Activated naive CD8-positive, alpha-beta T cell treated with anti-CD3 and anti-CD28 coated beads for 36 hours (primary cell): ENCODE results near the gene SMARCA5. TPM values are rescaled to one million over a fixed set of nuclear protein-coding genes. Genes with fewer than 3 reads are reported as not detected.

ENCODE experiments used
- DNase-seq: peaks from one replicate; pipeline ENCODE4 v3.0.0; 2021
- H3K27ac Mint-ChIP-seq: one replicate; pipeline ENCODE4 v1.8.0; 2022; ENCODE audit warnings: mild to moderate bottlenecking, moderate library complexity, mixed read lengths
- H3K27me3 Mint-ChIP-seq: one replicate; pipeline ENCODE4 v1.8.0; 2022; ENCODE audit warnings: mild to moderate bottlenecking, mixed read lengths
- H3K36me3 Mint-ChIP-seq: one replicate; pipeline ENCODE4 v1.8.0; 2021; ENCODE audit warnings: mild to moderate bottlenecking, mixed read lengths
- H3K4me1 Mint-ChIP-seq: one replicate; pipeline ENCODE4 v1.8.0; 2021; ENCODE audit warnings: mixed read lengths
- H3K4me3 Mint-ChIP-seq: one replicate; pipeline ENCODE4 v1.8.0; 2022; ENCODE audit warnings: mild to moderate bottlenecking, moderate library complexity, mixed read lengths
- H3K9me3 Mint-ChIP-seq: one replicate; pipeline ENCODE4 v1.8.0; 2022; ENCODE audit warnings: mixed read lengths
- total RNA-seq, 2 experiments: library from RNA; stranded (reverse); gene quantifications; one replicate each; pipeline ENCODE4 v1.2.3, GENCODE V29; 2021

Gene SMARCA5, protein sequence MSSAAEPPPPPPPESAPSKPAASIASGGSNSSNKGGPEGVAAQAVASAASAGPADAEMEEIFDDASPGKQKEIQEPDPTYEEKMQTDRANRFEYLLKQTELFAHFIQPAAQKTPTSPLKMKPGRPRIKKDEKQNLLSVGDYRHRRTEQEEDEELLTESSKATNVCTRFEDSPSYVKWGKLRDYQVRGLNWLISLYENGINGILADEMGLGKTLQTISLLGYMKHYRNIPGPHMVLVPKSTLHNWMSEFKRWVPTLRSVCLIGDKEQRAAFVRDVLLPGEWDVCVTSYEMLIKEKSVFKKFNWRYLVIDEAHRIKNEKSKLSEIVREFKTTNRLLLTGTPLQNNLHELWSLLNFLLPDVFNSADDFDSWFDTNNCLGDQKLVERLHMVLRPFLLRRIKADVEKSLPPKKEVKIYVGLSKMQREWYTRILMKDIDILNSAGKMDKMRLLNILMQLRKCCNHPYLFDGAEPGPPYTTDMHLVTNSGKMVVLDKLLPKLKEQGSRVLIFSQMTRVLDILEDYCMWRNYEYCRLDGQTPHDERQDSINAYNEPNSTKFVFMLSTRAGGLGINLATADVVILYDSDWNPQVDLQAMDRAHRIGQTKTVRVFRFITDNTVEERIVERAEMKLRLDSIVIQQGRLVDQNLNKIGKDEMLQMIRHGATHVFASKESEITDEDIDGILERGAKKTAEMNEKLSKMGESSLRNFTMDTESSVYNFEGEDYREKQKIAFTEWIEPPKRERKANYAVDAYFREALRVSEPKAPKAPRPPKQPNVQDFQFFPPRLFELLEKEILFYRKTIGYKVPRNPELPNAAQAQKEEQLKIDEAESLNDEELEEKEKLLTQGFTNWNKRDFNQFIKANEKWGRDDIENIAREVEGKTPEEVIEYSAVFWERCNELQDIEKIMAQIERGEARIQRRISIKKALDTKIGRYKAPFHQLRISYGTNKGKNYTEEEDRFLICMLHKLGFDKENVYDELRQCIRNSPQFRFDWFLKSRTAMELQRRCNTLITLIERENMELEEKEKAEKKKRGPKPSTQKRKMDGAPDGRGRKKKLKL
- 10 to 100 TPM; 68.2 to 68.5 TPM for total RNA-seq

DNA sequence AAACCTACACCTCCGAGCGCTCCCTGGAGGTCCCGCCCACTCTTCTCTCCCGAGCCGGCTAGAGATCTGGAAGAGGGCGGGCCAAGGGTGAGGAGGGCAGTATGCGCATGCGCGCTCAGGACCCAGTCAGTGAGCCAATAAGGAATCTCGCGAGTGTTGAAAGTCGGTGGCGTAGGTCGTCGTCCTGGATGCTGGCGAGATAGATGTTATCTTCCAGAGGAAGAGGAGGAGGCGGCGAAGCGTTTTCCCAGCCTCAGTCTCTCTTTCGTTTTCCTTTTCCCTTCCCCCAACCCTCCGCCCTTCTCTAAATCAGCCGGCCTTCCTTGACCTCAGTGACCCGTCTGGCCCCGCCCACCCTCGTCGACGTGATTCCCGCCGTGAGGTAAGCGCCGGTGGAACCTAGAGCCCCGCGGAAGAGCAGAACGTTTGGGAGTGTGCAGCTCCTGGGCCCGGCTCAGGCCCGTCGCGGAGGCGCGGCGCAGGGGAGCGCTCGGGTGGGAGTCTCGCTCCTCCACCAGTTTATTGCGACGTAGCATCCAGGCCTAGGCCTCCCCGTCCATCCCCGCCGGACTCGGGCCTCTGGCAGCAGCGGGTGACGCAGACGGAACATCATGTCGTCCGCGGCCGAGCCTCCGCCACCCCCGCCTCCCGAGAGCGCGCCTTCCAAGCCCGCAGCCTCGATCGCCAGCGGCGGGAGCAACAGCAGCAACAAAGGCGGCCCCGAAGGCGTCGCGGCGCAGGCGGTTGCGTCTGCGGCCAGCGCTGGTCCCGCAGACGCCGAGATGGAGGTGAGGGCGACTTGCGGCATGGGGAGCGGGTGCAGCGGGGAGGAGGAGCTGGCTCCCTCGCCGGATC lies at the start of gene SMARCA5:
TSS of gene SMARCA5 (plus strand) at position 389 of the 855 bp plus-strand sequence. CDS start at position 612, 223 bp downstream.
- peak within 1 kb of the TSS; percentile 96 for H3K27ac Mint-ChIP-seq
- DNase-seq = peak; percentile 95
- no peaks in the 10 kb centered on the region for H3K9me3 Mint-ChIP-seq
- H3K4me3 Mint-ChIP-seq = peak within 1 kb of the TSS; percentile 90
- peaks cover 26% of the 10 kb centered on the region for H3K4me1 Mint-ChIP-seq
- peaks cover 23% of the 10 kb centered on the region for H3K36me3 Mint-ChIP-seq
- H3K27me3 Mint-ChIP-seq = no peaks in the 10 kb centered on the region

DNA sequence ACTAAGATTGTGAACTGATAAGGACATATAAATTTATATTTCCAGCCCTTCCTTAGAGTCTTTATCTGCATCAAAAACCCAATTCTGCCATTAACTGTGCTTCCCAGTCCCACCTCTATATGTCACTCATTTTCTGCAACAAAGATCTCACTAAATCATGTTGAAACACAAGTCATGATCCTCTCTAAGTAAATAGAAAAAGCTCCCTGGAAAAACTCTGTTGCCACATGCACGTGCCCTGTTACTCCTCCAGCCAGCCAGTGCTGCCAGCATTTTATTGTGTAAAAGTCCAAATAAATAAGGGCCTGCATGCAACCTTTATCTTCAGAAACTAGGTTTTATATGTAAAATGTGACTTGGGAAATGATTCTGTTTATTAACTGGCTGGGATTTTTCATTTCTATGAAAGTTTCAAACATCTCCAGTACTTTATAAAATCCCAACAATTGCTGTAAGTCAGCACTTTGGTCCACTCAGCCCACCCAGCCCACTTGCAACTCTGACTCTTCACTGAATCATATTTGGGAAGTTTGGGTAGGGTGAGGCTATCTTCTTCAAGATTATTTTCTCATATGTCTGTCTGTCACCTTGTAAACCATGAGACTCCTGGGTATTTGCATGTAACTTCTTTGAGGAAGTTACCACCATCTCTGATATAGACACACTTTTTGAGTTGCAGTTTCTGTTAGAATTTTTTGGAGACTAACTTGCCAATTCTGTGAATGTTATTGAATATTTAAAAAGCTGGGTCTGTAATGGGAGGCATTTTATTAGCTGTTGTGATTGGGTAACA lies 40.0 kb upstream of the SMARCA5 start:
- Mint-ChIP-seq H3K36me3 (no peaks in the 10 kb centered on the region), H3K27ac (no peak overlapping the region), H3K4me3 (no peak overlapping the region), H3K27me3 (peaks cover 8% of the 10 kb centered on the region), H3K4me1 (no peaks in the 10 kb centered on the region), H3K9me3 (no peaks in the 10 kb centered on the region)
- no peak for DNase-seq

- no peak for DNase-seq
- Mint-ChIP-seq H3K36me3 (no peaks in the 10 kb centered on the region), H3K4me3 (no peak overlapping the region), H3K27me3 (no peaks in the 10 kb centered on the region), H3K9me3 (no peaks in the 10 kb centered on the region), H3K27ac (no peak overlapping the region), H3K4me1 (no peaks in the 10 kb centered on the region)
Measured at GRCh38 chr4:143477487-143477886, 36.0 kb upstream of the SMARCA5 start.

GRCh38 chr4:143481361-143481760 lies 32.1 kb upstream of the SMARCA5 start:
- H3K36me3 Mint-ChIP-seq = no peaks in the 10 kb centered on the region
- peaks cover 9% of the 10 kb centered on the region for H3K27me3 Mint-ChIP-seq
- H3K4me3 Mint-ChIP-seq = no peak overlapping the region
- no peak for DNase-seq
- no peaks in the 10 kb centered on the region for H3K4me1 Mint-ChIP-seq
- H3K9me3 Mint-ChIP-seq = no peaks in the 10 kb centered on the region
- no peak overlapping the region for H3K27ac Mint-ChIP-seq

GRCh38 chr4:143482840-143483239 lies 30.7 kb upstream of the SMARCA5 start:
- Mint-ChIP-seq H3K27ac (no peak overlapping the region), H3K36me3 (no peaks in the 10 kb centered on the region), H3K4me1 (no peaks in the 10 kb centered on the region), H3K27me3 (peaks cover 9% of the 10 kb centered on the region), H3K9me3 (no peaks in the 10 kb centered on the region), H3K4me3 (no peak overlapping the region)
- no peak for DNase-seq

DNA sequence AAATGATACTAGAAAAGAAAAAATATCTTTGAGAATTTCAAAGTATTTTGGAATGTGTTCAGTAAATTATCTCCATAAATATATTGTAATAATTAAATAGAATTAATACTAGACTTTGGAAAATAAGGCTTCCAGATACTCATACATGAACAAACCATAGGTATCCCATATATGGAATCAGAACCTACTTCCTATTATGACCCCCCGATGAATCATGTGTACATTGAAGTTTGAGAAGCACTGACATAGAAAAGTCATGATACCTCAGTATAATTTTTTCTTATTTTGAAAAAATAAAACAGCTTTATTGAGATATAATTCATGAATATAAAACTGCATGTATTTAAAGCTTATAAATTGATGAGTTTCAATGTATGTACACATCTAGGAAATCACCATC lies 27.2 kb upstream of the SMARCA5 start:
- Mint-ChIP-seq H3K27me3 (peaks cover 9% of the 10 kb centered on the region), H3K4me1 (no peaks in the 10 kb centered on the region), H3K9me3 (peaks cover 1% of the 10 kb centered on the region), H3K36me3 (no peaks in the 10 kb centered on the region), H3K4me3 (no peak overlapping the region), H3K27ac (no peak overlapping the region)
- DNase-seq = no peak

- Mint-ChIP-seq H3K4me1 (no peaks in the 10 kb centered on the region), H3K4me3 (no peak overlapping the region), H3K27me3 (peaks cover 4% of the 10 kb centered on the region), H3K9me3 (peaks cover 1% of the 10 kb centered on the region), H3K27ac (no peak overlapping the region), H3K36me3 (no peaks in the 10 kb centered on the region)
- DNase-seq = no peak
Measured at GRCh38 chr4:143488687-143489086, 24.8 kb upstream of the SMARCA5 start.

DNA sequence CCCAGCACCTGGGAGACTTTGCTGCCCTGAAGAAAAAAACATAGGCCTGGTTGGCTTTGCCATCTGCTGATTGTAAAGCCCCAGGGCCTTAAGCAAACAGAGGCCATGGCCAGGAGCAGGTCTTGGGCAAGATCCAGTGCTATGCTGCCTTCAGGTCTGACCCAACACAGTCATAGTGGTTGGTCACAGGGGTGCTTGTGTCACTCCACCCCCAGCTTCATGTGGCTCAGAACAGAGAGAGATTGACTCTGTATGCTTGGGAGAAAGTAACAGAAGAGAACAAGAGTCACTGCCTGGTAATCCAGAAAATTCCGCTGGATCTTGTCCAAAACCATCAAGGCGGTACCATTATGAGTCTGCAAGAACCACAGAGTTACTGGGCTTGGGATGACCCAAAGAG lies 24.4 kb upstream of the SMARCA5 start:
- Mint-ChIP-seq H3K27ac (no peak overlapping the region), H3K4me1 (no peaks in the 10 kb centered on the region), H3K27me3 (peaks cover 4% of the 10 kb centered on the region)

DNA sequence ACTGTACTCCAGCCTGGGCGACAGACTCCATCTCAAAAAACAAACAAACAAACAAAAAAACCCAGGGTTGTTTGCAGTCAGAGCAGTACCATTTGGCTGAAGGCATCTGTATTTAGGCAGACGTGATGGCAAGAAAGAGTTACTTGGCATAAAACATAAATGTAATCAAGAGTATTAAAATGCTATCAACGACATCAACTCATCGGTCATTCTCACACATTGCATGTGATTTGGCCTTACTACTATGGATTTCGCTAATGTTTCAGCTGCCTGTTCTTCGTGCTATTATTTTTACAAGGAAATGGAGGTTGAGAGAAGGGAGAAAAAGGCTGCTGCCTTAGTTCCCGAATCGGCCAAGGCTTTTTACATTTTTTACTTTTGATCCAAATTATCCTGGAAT lies 15.5 kb upstream of the SMARCA5 start:
- H3K27ac Mint-ChIP-seq = no peak overlapping the region
- peaks cover 3% of the 10 kb centered on the region for H3K27me3 Mint-ChIP-seq
- DNase-seq = no peak
- no peaks in the 10 kb centered on the region for H3K4me1 Mint-ChIP-seq
- peaks cover 1% of the 10 kb centered on the region for H3K9me3 Mint-ChIP-seq
- no peaks in the 10 kb centered on the region for H3K36me3 Mint-ChIP-seq
- no peak overlapping the region for H3K4me3 Mint-ChIP-seq

More for the DNA sequence above, 24.4 kb upstream of the SMARCA5 start:
- Mint-ChIP-seq H3K9me3 (peaks cover 1% of the 10 kb centered on the region), H3K4me3 (no peak overlapping the region), H3K36me3 (no peaks in the 10 kb centered on the region)
- DNase-seq = no peak

DNA sequence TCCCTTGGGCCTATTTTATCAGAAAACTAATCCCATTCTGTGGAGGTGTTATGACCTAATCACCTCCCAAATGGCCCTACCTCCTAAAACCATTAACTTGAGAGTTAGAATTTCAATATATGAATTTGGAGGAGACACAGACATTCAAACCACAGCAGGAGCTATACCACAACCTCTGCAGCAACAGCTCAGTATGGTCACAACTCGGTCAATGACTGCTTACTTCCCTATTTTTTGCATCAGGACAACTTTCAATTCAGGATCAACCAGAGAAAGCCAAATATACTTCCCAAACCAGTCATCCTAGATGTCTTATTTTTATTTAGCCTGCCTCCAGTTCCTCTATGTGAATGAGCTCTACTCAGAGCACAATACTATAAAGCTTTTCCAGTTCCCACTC lies 11.3 kb upstream of the SMARCA5 start:
- peaks cover 2% of the 10 kb centered on the region for H3K4me1 Mint-ChIP-seq
- no peak for DNase-seq
- peaks cover 1% of the 10 kb centered on the region for H3K9me3 Mint-ChIP-seq
- H3K36me3 Mint-ChIP-seq = no peaks in the 10 kb centered on the region
- H3K27ac Mint-ChIP-seq = no peak overlapping the region
- no peak overlapping the region for H3K4me3 Mint-ChIP-seq
- H3K27me3 Mint-ChIP-seq = peaks cover 3% of the 10 kb centered on the region

DNA sequence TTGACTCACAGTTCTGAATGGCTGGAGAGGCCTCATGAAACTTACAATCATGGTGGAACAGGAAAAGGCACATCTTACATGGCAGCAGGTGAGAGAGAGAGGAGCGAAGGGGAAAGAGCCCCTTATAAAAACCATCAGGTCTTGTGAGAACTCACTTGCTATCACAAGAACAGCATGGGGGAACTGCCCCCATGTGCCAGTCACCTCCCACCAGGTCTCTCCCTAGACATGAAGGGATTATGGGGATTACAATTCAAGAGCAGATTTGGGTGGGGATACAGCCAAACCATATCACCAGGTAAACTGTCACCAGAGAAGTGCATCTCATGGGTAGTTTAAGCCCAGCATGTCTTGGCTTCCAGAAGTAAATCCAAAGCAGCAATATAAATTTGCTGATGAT lies 7.5 kb upstream of the SMARCA5 start:
- no peaks in the 10 kb centered on the region for H3K36me3 Mint-ChIP-seq
- no peak overlapping the region for H3K4me3 Mint-ChIP-seq
- no peaks in the 10 kb centered on the region for H3K27me3 Mint-ChIP-seq
- peaks cover 1% of the 10 kb centered on the region for H3K9me3 Mint-ChIP-seq
- H3K27ac Mint-ChIP-seq = no peak overlapping the region
- no peak for DNase-seq
- peaks cover 2% of the 10 kb centered on the region for H3K4me1 Mint-ChIP-seq

DNA sequence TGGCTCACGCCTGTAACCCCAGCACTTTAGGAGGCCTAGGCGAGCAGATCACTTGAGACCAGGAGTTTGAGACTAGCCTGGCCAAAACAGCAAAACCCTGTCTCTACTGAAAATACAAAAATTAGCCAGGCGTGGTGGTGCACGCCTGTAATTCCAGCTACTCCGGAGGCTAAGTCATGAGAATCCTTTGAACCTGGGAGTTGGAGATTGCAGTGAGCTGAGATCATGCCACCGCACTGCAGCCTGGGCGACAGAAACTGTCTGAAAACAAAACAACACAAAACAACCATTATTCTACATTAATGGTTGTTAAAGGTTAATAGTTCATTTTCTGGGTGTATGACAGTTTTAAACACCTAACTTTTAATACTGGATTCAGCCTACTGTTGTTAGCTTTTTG lies 1.6 kb upstream of the SMARCA5 start:
- no peak overlapping the region for H3K27ac Mint-ChIP-seq

GRCh38 chr4:143512978-143513313 lies 556 bp upstream of the SMARCA5 start:
- Mint-ChIP-seq H3K27ac (peak overlapping the region; percentile 96), H3K4me1 (peaks cover 24% of the 10 kb centered on the region), H3K4me3 (peak overlapping the region; percentile 90), H3K36me3 (peaks cover 23% of the 10 kb centered on the region), H3K27me3 (no peaks in the 10 kb centered on the region), H3K9me3 (no peaks in the 10 kb centered on the region)
- DNase-seq = no peak

More for the DNA sequence above, 1.6 kb upstream of the SMARCA5 start:
- peaks cover 17% of the 10 kb centered on the region for H3K36me3 Mint-ChIP-seq
- DNase-seq = no peak
- H3K4me1 Mint-ChIP-seq = peaks cover 15% of the 10 kb centered on the region
- no peak overlapping the region for H3K4me3 Mint-ChIP-seq
- H3K9me3 Mint-ChIP-seq = no peaks in the 10 kb centered on the region
- no peaks in the 10 kb centered on the region for H3K27me3 Mint-ChIP-seq

DNA sequence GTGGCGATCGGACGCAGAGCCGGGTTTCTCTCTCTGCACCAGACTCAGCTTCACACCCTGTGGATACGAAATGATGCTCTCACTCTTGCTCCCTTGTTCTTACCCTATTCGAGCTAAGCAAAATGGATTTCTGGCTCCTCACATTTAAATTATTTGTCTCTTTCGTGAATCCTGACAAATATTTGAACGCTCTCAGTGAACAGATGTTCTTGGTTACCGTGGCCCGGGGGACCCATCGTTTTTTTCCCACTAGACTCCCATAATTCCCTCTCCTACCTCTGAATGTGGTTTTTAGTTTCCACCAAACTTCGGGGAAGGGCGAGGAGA lies 630 bp downstream of the SMARCA5 start:
- Mint-ChIP-seq H3K27ac (peak overlapping the region; percentile 96), H3K27me3 (no peaks in the 10 kb centered on the region)

More for the DNA sequence above, 630 bp downstream of the SMARCA5 start:
- no peaks in the 10 kb centered on the region for H3K9me3 Mint-ChIP-seq
- peaks cover 31% of the 10 kb centered on the region for H3K4me1 Mint-ChIP-seq
- H3K4me3 Mint-ChIP-seq = peak overlapping the region; percentile 90
- peaks cover 27% of the 10 kb centered on the region for H3K36me3 Mint-ChIP-seq
- no peak for DNase-seq
